ENCODE results near the gene VSIG2. TPM values are rescaled to one million over a fixed set of nuclear protein-coding genes. Genes with fewer than 3 reads are reported as not detected.

The VSIG2 gene
- total RNA-seq, 4 donors from 2014 or later: 1.9 to 2.2 TPM; not detected in 2

GRCh38 chr11:124748100-124748418 is 4.0 kb downstream of the VSIG2 start:
- intact Hi-C loops (cut with DNase I; ENCODE audit: low total_unique reads): no loop called here
- Histone ChIP-seq H3K36me3 (no peaks in the 10 kb centered on the region), H3K9me3 (no peaks in the 10 kb centered on the region), H3K4me1 (no peaks in the 10 kb centered on the region), H3K27ac (no peak overlapping the region), H3K4me3 (no peak overlapping the region), H3K27me3 (peaks cover 6 to 24% of the 10 kb centered on the region in 2 donors)
- no peak for DNase-seq
- TF ChIP-seq CTCF (IDR thresholded peaks at IDR 0.05): no peak

GRCh38 chr11:124747406-124748099 is 4.5 kb downstream of the VSIG2 start:
- Histone ChIP-seq H3K4me3 (no peak overlapping the region), H3K9me3 (no peaks in the 10 kb centered on the region), H3K36me3 (no peaks in the 10 kb centered on the region), H3K27me3 (peaks cover 6 to 24% of the 10 kb centered on the region in 2 donors), H3K27ac (no peak overlapping the region), H3K4me1 (no peaks in the 10 kb centered on the region)
- no peak for TF ChIP-seq POLR2A (IDR thresholded peaks at IDR 0.05)
- no peak for TF ChIP-seq CTCF (IDR thresholded peaks at IDR 0.05)
- no peak for DNase-seq
- intact Hi-C loops (cut with DNase I; ENCODE audit: low total_unique reads): no loop called here

- no peaks in the 10 kb centered on the region for H3K4me1 ChIP-seq
- no peaks in the 10 kb centered on the region for H3K36me3 ChIP-seq
- peak in 1 of 2 donors; percentile 47 for DNase-seq
- intact Hi-C loops (cut with DNase I; ENCODE audit: low total_unique reads): no loop called here
- H3K27ac ChIP-seq: peak overlapping the region in 1 of 2 donors; percentile 32
- peaks cover 6 to 24% of the 10 kb centered on the region in 2 donors for H3K27me3 ChIP-seq
- TF ChIP-seq CTCF (IDR thresholded peaks at IDR 0.05) (peak in 2 of 4 experiments; percentile 13 to 24), POLR2A (IDR thresholded peaks at IDR 0.05) (peak; percentile 49 to 52)
- H3K4me3 ChIP-seq: peak overlapping the region; percentile 11 to 33
- no peaks in the 10 kb centered on the region for H3K9me3 ChIP-seq
Measured at GRCh38 chr11:124746621-124747243, 5.3 kb downstream of the VSIG2 start.

- H3K4me3 ChIP-seq: peak overlapping the region; percentile 11 to 33
- intact Hi-C loops (cut with DNase I; ENCODE audit: low total_unique reads): no loop called here
- DNase-seq: no peak
- no peaks in the 10 kb centered on the region for H3K4me1 ChIP-seq
- H3K27ac ChIP-seq: no peak overlapping the region
- H3K36me3 ChIP-seq: no peaks in the 10 kb centered on the region
- peaks cover 6 to 24% of the 10 kb centered on the region in 2 donors for H3K27me3 ChIP-seq
- H3K9me3 ChIP-seq: no peaks in the 10 kb centered on the region
- TF ChIP-seq POLR2A (IDR thresholded peaks at IDR 0.05) (no peak), CTCF (IDR thresholded peaks at IDR 0.05) (no peak)
Measured at GRCh38 chr11:124745835-124746620, 6.0 kb downstream of the VSIG2 start.

Data from uterus (tissue), 4 donors.